ENCODE data around the gene HASPIN. TPM values are rescaled to one million over a fixed set of nuclear protein-coding genes. Genes with fewer than 3 reads are reported as not detected.
"Not testable (repeated sequence)": the region's sequence is repeated elsewhere in the genome, so short reads cannot be mapped to it uniquely, and the experiment has no call there.

The HASPIN gene
- total and polyA plus RNA-seq, 4 donors: 0.24 to 1.1 (median 0.51) TPM

DNA sequence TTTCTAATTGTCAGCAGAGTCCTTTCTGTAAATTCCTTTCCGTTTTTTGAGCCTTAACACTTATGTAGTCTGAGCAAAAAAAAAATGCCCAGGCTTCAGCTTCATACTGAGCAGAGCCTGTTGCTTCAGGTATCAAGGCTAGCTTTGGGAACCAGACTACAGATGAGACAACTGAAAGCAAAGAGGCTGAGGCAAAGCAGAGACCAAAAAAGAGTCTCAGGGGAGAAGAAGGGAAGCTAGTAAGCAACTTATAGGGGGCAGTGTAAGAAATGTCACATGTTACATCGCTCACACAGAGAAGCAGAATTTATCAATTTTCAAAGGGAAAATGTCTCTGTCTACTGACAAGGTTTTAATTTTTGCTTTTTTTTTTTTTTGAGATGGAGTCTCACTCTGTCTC lies 3.3 kb downstream of the HASPIN start:
- Histone ChIP-seq H3K27me3 (ENCODE audit: control insufficient read depth in 3 of 3, insufficient read depth in 3 of 3, low read length in 2 of 3) (no peaks in the 10 kb centered on the region), H3K36me3 (ENCODE audit: control insufficient read depth in 4 of 4, insufficient read depth in 4 of 4, low read length in 4 of 4) (peaks cover 0 to 8% (median 2%) of the 10 kb centered on the region in 4 donors), H3K9me3 (ENCODE audit: control insufficient read depth in 4 of 4, insufficient read depth in 3 of 4, low read length in 3 of 4) (no peaks in the 10 kb centered on the region), H3K9ac (ENCODE audit: insufficient read depth in 1 of 2, low read length in 2 of 2) (no peak overlapping the region), H3K4me1 (ENCODE audit: control insufficient read depth in 5 of 5, insufficient read depth in 5 of 5, low read length in 5 of 5) (peaks cover 6 to 22% (median 7%) of the 10 kb centered on the region in 5 donors), H3K4me3 (no peak overlapping the region), H3K27ac (ENCODE audit: low read depth in 1 of 2, low read length in 1 of 2) (no peak overlapping the region)
- TF ChIP-seq, protein P1, sequence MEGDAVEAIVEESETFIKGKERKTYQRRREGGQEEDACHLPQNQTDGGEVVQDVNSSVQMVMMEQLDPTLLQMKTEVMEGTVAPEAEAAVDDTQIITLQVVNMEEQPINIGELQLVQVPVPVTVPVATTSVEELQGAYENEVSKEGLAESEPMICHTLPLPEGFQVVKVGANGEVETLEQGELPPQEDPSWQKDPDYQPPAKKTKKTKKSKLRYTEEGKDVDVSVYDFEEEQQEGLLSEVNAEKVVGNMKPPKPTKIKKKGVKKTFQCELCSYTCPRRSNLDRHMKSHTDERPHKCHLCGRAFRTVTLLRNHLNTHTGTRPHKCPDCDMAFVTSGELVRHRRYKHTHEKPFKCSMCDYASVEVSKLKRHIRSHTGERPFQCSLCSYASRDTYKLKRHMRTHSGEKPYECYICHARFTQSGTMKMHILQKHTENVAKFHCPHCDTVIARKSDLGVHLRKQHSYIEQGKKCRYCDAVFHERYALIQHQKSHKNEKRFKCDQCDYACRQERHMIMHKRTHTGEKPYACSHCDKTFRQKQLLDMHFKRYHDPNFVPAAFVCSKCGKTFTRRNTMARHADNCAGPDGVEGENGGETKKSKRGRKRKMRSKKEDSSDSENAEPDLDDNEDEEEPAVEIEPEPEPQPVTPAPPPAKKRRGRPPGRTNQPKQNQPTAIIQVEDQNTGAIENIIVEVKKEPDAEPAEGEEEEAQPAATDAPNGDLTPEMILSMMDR (IDR thresholded peaks at IDR 0.05; ENCODE audit: control extremely low read depth, extremely low read depth): no peak
- DNase-seq: no peak
- ATAC-seq (ENCODE audit: insufficient read depth, low FRiP score): no peak
- 43 to 65% methylated on average over 2 of the region's 2 CpGs for WGBS, 2 donors

DNA sequence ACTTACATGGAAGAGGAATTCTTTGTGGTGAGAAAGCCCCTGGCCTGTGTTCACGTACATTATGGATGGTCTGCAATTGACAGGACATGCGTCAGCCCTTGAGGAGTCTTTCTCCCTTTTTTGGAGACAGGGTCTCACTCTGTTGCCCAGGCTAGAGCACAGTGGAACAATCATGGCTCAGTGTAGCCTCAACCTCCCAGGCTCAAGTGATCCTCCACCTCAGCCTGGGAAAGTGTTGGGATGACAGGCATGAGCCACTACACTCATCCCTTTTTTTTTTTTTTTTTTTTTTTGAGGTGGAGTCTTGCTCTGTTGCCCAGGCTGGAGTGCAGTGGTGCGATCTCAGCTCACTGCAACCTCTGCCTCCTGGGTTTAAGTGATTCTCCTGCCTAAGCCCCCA lies 4.4 kb downstream of the HASPIN start:
- DNase-seq; H3K36me3 ChIP-seq (ENCODE audit: control insufficient read depth in 4 of 4, insufficient read depth in 4 of 4, low read length in 4 of 4); ATAC-seq (ENCODE audit: insufficient read depth, low FRiP score); H3K27me3 ChIP-seq (ENCODE audit: control insufficient read depth in 3 of 3, insufficient read depth in 3 of 3, low read length in 2 of 3); H3K27ac ChIP-seq (ENCODE audit: low read depth in 1 of 2, low read length in 1 of 2); H3K9ac ChIP-seq (ENCODE audit: insufficient read depth in 1 of 2, low read length in 2 of 2); H3K4me3 ChIP-seq; H3K9me3 ChIP-seq (ENCODE audit: control insufficient read depth in 4 of 4, insufficient read depth in 3 of 4, low read length in 3 of 4): not testable (repeated sequence)
- WGBS, 2 donors: 93 to 97% methylated on average over 3 of the region's 3 CpGs
- H3K4me1 ChIP-seq (ENCODE audit: control insufficient read depth in 5 of 5, insufficient read depth in 5 of 5, low read length in 5 of 5): peaks cover 0 to 19% (median 8%) of the 10 kb centered on the region in 5 donors

DNA sequence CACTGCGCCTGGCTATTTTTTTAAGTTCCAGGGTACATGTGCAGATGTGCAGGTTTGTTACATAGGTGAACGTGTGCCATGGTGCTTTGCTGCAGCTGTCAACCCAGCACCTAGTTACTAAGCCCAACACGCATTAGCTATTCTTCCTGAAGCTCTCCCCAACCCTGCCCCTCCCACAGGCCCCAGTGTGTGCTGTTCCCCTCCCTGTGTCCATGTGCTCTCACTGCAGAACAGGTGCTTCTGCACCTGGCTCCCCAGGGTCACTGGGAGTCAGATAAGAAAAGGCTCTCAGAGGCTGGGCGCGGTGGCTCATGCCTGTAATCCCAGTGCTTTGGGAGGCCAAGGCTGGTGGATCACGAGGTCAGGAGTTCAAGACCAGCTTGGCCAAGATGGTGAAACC lies 6.2 kb downstream of the HASPIN start:
- Histone ChIP-seq H3K9me3 (ENCODE audit: control insufficient read depth in 4 of 4, insufficient read depth in 3 of 4, low read length in 3 of 4) (no peaks in the 10 kb centered on the region), H3K27me3 (ENCODE audit: control insufficient read depth in 3 of 3, insufficient read depth in 3 of 3, low read length in 2 of 3) (no peaks in the 10 kb centered on the region), H3K4me3 (no peak overlapping the region), H3K4me1 (ENCODE audit: control insufficient read depth in 5 of 5, insufficient read depth in 5 of 5, low read length in 5 of 5) (peaks cover 0 to 11% (median 6%) of the 10 kb centered on the region in 5 donors), H3K9ac (ENCODE audit: insufficient read depth in 1 of 2, low read length in 2 of 2) (no peak overlapping the region), H3K27ac (ENCODE audit: low read depth in 1 of 2, low read length in 1 of 2) (no peak overlapping the region), H3K36me3 (ENCODE audit: control insufficient read depth in 4 of 4, insufficient read depth in 4 of 4, low read length in 4 of 4) (peaks cover 0 to 5% (median 0%) of the 10 kb centered on the region in 4 donors)
- 87 to 95% methylated on average over 6 of the region's 6 CpGs for WGBS, 2 donors
- ATAC-seq (ENCODE audit: insufficient read depth, low FRiP score) (no peak), DNase-seq (no peak)
- TF ChIP-seq, protein P1 (IDR thresholded peaks at IDR 0.05; ENCODE audit: control extremely low read depth, extremely low read depth): no peak

DNA sequence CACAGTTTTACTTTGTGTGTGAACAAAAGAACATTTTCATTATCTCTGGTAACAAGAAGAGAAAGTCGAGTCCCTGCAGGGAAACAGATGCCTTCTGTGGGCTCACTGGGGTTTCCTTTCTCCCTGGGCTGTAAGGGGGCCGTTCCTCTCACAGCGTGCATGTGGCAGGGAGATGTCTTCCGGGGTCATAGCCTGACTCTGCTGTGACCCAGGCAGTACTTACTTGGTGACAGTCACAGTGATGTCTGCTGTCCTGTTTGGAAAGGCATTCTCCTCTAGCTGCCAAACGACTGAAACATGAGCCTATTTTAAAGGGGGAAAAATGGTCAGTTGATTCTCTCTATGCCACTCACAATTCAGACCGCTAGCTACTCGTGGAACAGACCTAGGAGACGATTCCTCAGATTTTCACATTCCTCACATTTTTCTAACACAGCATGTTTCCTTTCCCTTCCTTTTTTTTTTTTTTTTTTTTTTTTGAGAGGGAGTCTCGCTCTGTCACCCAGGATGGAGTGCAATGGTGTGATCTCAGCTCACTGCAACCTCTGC lies 7.3 kb downstream of the HASPIN start:
- Histone ChIP-seq H3K9me3 (ENCODE audit: control insufficient read depth in 4 of 4, insufficient read depth in 3 of 4, low read length in 3 of 4) (no peaks in the 10 kb centered on the region), H3K36me3 (ENCODE audit: control insufficient read depth in 4 of 4, insufficient read depth in 4 of 4, low read length in 4 of 4) (peaks cover 0 to under 1% (median 0%) of the 10 kb centered on the region in 4 donors), H3K9ac (ENCODE audit: insufficient read depth in 1 of 2, low read length in 2 of 2) (no peak overlapping the region), H3K4me3 (no peak overlapping the region), H3K27me3 (ENCODE audit: control insufficient read depth in 3 of 3, insufficient read depth in 3 of 3, low read length in 2 of 3) (no peaks in the 10 kb centered on the region), H3K27ac (ENCODE audit: low read depth in 1 of 2, low read length in 1 of 2) (no peak overlapping the region), H3K4me1 (ENCODE audit: control insufficient read depth in 5 of 5, insufficient read depth in 5 of 5, low read length in 5 of 5) (peaks cover 0 to 8% (median 0%) of the 10 kb centered on the region in 5 donors)
- whole genome bisulfite sequencing, 2 donors: 48 to 67% methylated on average over 9 of the region's 9 CpGs
- no peak for ATAC-seq (ENCODE audit: insufficient read depth, low FRiP score)
- TF ChIP-seq, protein P1 (IDR thresholded peaks at IDR 0.05; ENCODE audit: control extremely low read depth, extremely low read depth): no peak
- peak in 1 of 3 donors; percentile 17 for DNase-seq

Data from lung (tissue), 12 donors.